HG03097 (cell line): ENCODE results near the gene SEMA4D.

Experiments
- ATAC-seq: cut with Tn5 transposase; IDR thresholded peaks from one replicate; pipeline ENCODE4 v1.9.1; 2021; ENCODE audit not compliant: unreplicated experiment, low FRiP score

SEMA4D gene

GRCh38 chr9:89505048-89505447 lies 7.1 kb upstream of the SEMA4D start:
- no peak for ATAC-seq

GRCh38 chr9:89502671-89503070 lies 4.8 kb upstream of the SEMA4D start:
- no peak for ATAC-seq

- no peak for ATAC-seq
These were observed 4.2 kb upstream of the SEMA4D start for GRCh38 chr9:89502038-89502601.

- ATAC-seq, result no peak
These were observed 3.5 kb upstream of the SEMA4D start for GRCh38 chr9:89501311-89501898.

- no peak for ATAC-seq
These were observed 2.1 kb upstream of the SEMA4D start for GRCh38 chr9:89500008-89500407.

- ATAC-seq, result peak; percentile 33
These were observed 1.1 kb upstream of the SEMA4D start for GRCh38 chr9:89498852-89499480.

- ATAC-seq, result no peak
These were observed 503 bp downstream of the SEMA4D start for GRCh38 chr9:89497257-89497963.

- ATAC-seq, result no peak
These were observed 1.2 kb downstream of the SEMA4D start for GRCh38 chr9:89496645-89497256.

GRCh38 chr9:89495824-89496560 lies 1.9 kb downstream of the SEMA4D start:
- no peak for ATAC-seq

GRCh38 chr9:89494199-89494598 lies 3.7 kb downstream of the SEMA4D start:
- no peak for ATAC-seq

- ATAC-seq, result no peak
These were observed 4.2 kb downstream of the SEMA4D start for GRCh38 chr9:89493671-89494070.

GRCh38 chr9:89493181-89493580 lies 4.7 kb downstream of the SEMA4D start:
- no peak for ATAC-seq

GRCh38 chr9:89492586-89492985 lies 5.3 kb downstream of the SEMA4D start:
- no peak for ATAC-seq

GRCh38 chr9:89491694-89492093 lies 6.2 kb downstream of the SEMA4D start:
- no peak for ATAC-seq

- ATAC-seq, result no peak
These were observed 8.1 kb downstream of the SEMA4D start for GRCh38 chr9:89489548-89490530.

- ATAC-seq, result no peak
These were observed 9.0 kb downstream of the SEMA4D start for GRCh38 chr9:89488936-89489335.

- no peak for ATAC-seq
These were observed 9.8 kb downstream of the SEMA4D start for GRCh38 chr9:89488131-89488530.

- no peak for ATAC-seq
These were observed 11.2 kb downstream of the SEMA4D start for GRCh38 chr9:89486681-89487080.
